Measurements from ENCODE around the gene PLA2G6.

GRCh38 chr22:38106814-38107578 is 74.6 kb downstream of the PLA2G6 start:
- TF ChIP-seq CTCF (IDR thresholded peaks at IDR 0.05) (no peak), POLR2AphosphoS5 (IDR thresholded peaks at IDR 0.05) (no peak), POLR2A (IDR thresholded peaks at IDR 0.05) (no peak)

All from prostate gland (tissue), 2 donors.